GM12878 (cell line): Measurements from ENCODE around the gene AIF1. TPM values are rescaled to one million over a fixed set of nuclear protein-coding genes. Genes with fewer than 3 reads are reported as not detected.

Source experiments
- ATAC-seq: fragments of 200-7000 bp; cut with Tn5 transposase; 3 replicates; pipeline ENCODE4 v1.9.1; 2020; ENCODE audit warnings: mild to moderate bottlenecking, moderate library complexity
- BruUV-seq: library from RNA; stranded (reverse); fragments of 400-500 nt; replicated peaks from 2 replicates; lab custom pipeline; 2021; lab: Mats Ljungman, UMichigan
- CTCF ChIA-PET: fragments of 300-600 bp; sonication (Branson Sonifier 250); formaldehyde crosslinking; extraction: SDS; loops from one replicate; lab custom pipeline; 2021; ENCODE audit warnings: inconsistent platforms; lab: Yijun Ruan, JAX
- POLR2A ChIA-PET: fragments of 350-600 bp; formaldehyde crosslinking; extraction: SDS; loops from one replicate; lab custom pipeline; 2021; ENCODE audit warnings: inconsistent platforms; lab: Charles Lee
- RAD21 ChIA-PET: fragments of 300-600 bp; sonication (Branson Sonifier 250); formaldehyde crosslinking; loops from one replicate; lab custom pipeline; 2023; ENCODE audit warnings: antibody characterized with exemption; ENCODE audit not compliant: unreplicated experiment; lab: Charles Lee
- SMC1A ChIA-PET: fragments of 300-600 bp; sonication (Branson Sonifier 250); formaldehyde crosslinking; loops from one replicate; lab custom pipeline; 2023; ENCODE audit not compliant: unreplicated experiment, uncharacterized antibody; lab: Charles Lee
- DNase-seq: peaks from one replicate; pipeline ENCODE4 v3.0.0-alpha.2; 2011; ENCODE audit warnings: low read depth, low spot score
- FAIRE-seq: peaks from 3 replicates; lab custom pipeline; 2011; peaks lifted over from hg19 to GRCh38; lab: Jason Lieb, UNC
- H2AFZ ChIP-seq: 2 replicates; pipeline ENCODE4 v1.6.0; 2011; ENCODE audit warnings: low read depth, low read length, control low read depth; ENCODE audit not compliant: control insufficient read depth
- H3K27ac ChIP-seq: 2 replicates; pipeline ENCODE4 v1.5.1; 2011; ENCODE audit warnings: control low read depth; ENCODE audit not compliant: control insufficient read depth, insufficient read depth
- H3K27me3 ChIP-seq, 2 experiments: replicated peaks in 1 of 2; 2 replicates each; pipeline versions ENCODE4 v1.6.0 to v1.6.1; 2011; ENCODE audit warnings: low read length in 1 of 2; ENCODE audit not compliant: control insufficient read depth in 2 of 2, insufficient read depth in 2 of 2
- H3K36me3 ChIP-seq, 2 experiments: 2 replicates each; pipeline ENCODE4 v1.5.1; 2011; ENCODE audit warnings: low read length in 1 of 2; ENCODE audit not compliant: control insufficient read depth in 2 of 2, insufficient read depth in 2 of 2
- H3K4me1 ChIP-seq: 2 replicates; pipeline ENCODE4 v1.6.1; 2011; ENCODE audit warnings: mild to moderate bottlenecking, low read length, moderate library complexity, mixed read lengths; ENCODE audit not compliant: control insufficient read depth, insufficient read depth
- H3K4me2 ChIP-seq: 2 replicates; pipeline ENCODE4 v1.6.0; 2011; ENCODE audit warnings: control low read depth; ENCODE audit not compliant: control insufficient read depth, insufficient read depth
- H3K4me3 ChIP-seq: fragments of 200-600 bp; sonication (generic); 2 replicates; pipeline ENCODE4 v1.5.1; 2016
- H3K79me2 ChIP-seq: 2 replicates; pipeline ENCODE4 v1.6.0; 2011; ENCODE audit warnings: low read length; ENCODE audit not compliant: control insufficient read depth, insufficient read depth
- H3K9ac ChIP-seq: 2 replicates; pipeline ENCODE4 v1.8.0; 2011; ENCODE audit warnings: low read length, control low read depth, mixed read lengths; ENCODE audit not compliant: control insufficient read depth, insufficient read depth
- H3K9me3 ChIP-seq: replicated peaks from 3 replicates; pipeline ENCODE4 v1.5.1; 2011; ENCODE audit warnings: mild to moderate bottlenecking, low read length; ENCODE audit not compliant: control insufficient read depth, insufficient read depth
- H4K20me1 ChIP-seq: 2 replicates; pipeline ENCODE4 v1.6.0; 2011; ENCODE audit not compliant: control insufficient read depth, insufficient read depth
- BHLHE40 ChIP-seq, 2 experiments: fragments of 450-650 bp in 1 of 2; IDR thresholded peaks; 2 replicates each; pipeline ENCODE4 v1.6.1; 2011 to 2017; ENCODE audit warnings: low read depth in 2 of 2, borderline replicate concordance in 1 of 2, improper control_type of control experiment in 1 of 2, low read length in 1 of 2, mild to moderate bottlenecking in 1 of 2
- CBFB ChIP-seq: IDR thresholded peaks from 2 replicates; pipeline ENCODE4 v1.6.1; 2016; ENCODE audit warnings: antibody characterized with exemption, low read depth
- PML ChIP-seq: IDR thresholded peaks from 2 replicates; pipeline ENCODE4 v1.6.1; 2012; ENCODE audit warnings: low read length, inconsistent platforms
- POLR2A ChIP-seq: IDR thresholded peaks from 2 replicates; pipeline ENCODE4 v1.6.1; 2011; ENCODE audit warnings: low read depth, mild to moderate bottlenecking, low read length
- POLR2AphosphoS5 ChIP-seq: IDR thresholded peaks from 2 replicates; pipeline ENCODE4 v1.6.1; 2011; ENCODE audit warnings: mild to moderate bottlenecking, low read length, inconsistent platforms
- RAD51 ChIP-seq: fragments of 450-650 bp; IDR thresholded peaks from 2 replicates; pipeline ENCODE4 v1.6.1; 2016; ENCODE audit warnings: moderate library complexity, mild to moderate bottlenecking, inconsistent platforms
- SMAD5 ChIP-seq: IDR thresholded peaks from 2 replicates; pipeline ENCODE4 v1.6.1; 2016; ENCODE audit warnings: antibody characterized with exemption, low read depth
- SREBF2 ChIP-seq: IDR thresholded peaks from 2 replicates; pipeline ENCODE4 v1.6.1; 2012; ENCODE audit warnings: mild to moderate bottlenecking, low read length
- ZNF217 ChIP-seq: fragments of 450-650 bp; IDR thresholded peaks from 2 replicates; pipeline ENCODE4 v1.6.1; 2017; ENCODE audit warnings: antibody characterized with exemption, mild to moderate bottlenecking
- ZNF274 ChIP-seq: IDR thresholded peaks from one replicate; pipeline ENCODE4 v1.8.0; 2011; ENCODE audit not compliant: insufficient read length, insufficient read depth
- WGBS: methylation state at CpG from one replicate; pipeline ENCODE4 v1.1.6; 2016; ENCODE audit warnings: low lambda C conversion rate; ENCODE audit not compliant: insufficient replicate concordance, insufficient coverage; ENCODE audit errors: missing lambda C conversion rate; 5-methylcytosine and 5-hydroxymethylcytosine counted together
- in situ Hi-C: fragments of 300-500 bp; cut with MboI; formaldehyde crosslinking; loops from 9 replicates; pipeline ENCODE4 v1.14.3; 2018; ENCODE audit warnings: mixed read lengths
- intact Hi-C: fragments of 100-400 bp; cut with micrococcal nuclease; formaldehyde crosslinking; loops from one replicate; pipeline ENCODE4 v1.14.2; 2022; ENCODE audit not compliant: unreplicated experiment
- polyA plus RNA-seq, 11 experiments: library from polyadenylated mRNA; depleted of rRNA in 4 of 11; unstranded in 6 of 11; stranded (reverse) in 5 of 11; fragments of >200 nt; fragmentation: Nextera tagmentation in 4 of 11; fragmentation: Illumina TruSeq in 1 of 11; extraction: Ambion mirVana in 4 of 11; extraction: Trizol in 1 of 11; gene quantifications; 1 replicate in 1 of 11; 2 replicates in 10 of 11; pipeline versions ENCODE4 v1.2.1 to v1.2.3, GENCODE V29; 2011 to 2016; ENCODE audit warnings: inconsistent platforms in 2 of 11, missing spikeins in 2 of 11, low read depth in 1 of 11
- total RNA-seq, 4 experiments: library from RNA; depleted of rRNA in 3 of 4; stranded (reverse); fragments of >200 nt in 3 of 4; fragmentation: Illumina TruSeq in 1 of 4; extraction: Trizol in 1 of 4; gene quantifications; 2 replicates each; pipeline versions ENCODE4 v1.2.1 to v1.2.3, GENCODE V29; 2013 to 2021

The AIF1 gene
- total and polyA plus RNA-seq, 10 of the 15 experiments (the other 5 are each of a cell fraction or from before 2014, with no cell fraction given): 1.9 to 256 (median 134) TPM

DNA sequence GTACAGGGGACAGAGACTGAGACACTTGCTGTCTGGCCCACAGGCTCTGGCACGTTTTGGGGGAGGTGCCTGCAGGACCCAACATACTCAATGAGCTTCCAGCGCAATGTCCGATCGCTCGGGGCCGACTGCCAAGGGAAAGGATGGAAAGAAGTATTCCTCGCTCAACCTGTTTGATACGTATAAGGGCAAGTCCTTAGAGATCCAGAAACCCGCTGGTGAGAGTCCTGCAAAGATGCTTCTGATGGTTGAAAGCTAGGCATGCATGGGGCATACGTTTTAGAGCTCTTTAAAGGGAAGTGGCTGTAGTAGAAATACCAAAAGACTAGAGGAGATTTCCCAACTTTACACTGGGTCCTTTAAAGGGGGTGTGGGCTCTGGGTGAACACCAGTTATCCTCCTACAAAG lies 7.7 kb downstream of the AIF1 start:
- ChIA-PET SMC1A (interaction anchor here (0.7 to 2.9 kb wide), 14 partner anchors 10 to 240 kb away, joined by 3 to 15 read pairs (median 3); partner anchors contain the start of genes BAG6, C6orf47, GPANK1 and NEU1), RAD21 (interaction anchor here (0.7 to 2.6 kb wide), 6 partner anchors 29 to 147 kb away, joined by 3 to 11 read pairs (median 4); partner anchors contain the start of genes ATP6V1G2, BAG6, NFKBIL1 and TNF), POLR2A (interaction anchor here (0.6 to 5.2 kb wide), 10 partner anchors 16 to 183 kb away, joined by 3 to 58 read pairs (median 3); partner anchors contain the start of genes ABHD16A, APOM, BAG6 and C6orf47), CTCF (interaction anchor here (0.9 to 3.0 kb wide), 14 partner anchors 10 to 210 kb away, joined by 3 to 17 read pairs (median 4); partner anchors contain the start of genes ABHD16A, ATP6V1G2, BAG6 and LST1)
- DNase-seq (no peak), FAIRE-seq (no peak), ATAC-seq (no peak)
- Histone ChIP-seq H3K79me2 (peaks cover 39% of the 10 kb centered on the region), H2AFZ (no peak overlapping the region), H3K4me1 (peaks cover 2% of the 10 kb centered on the region), H3K9ac (peak overlapping the region; percentile 99; the same call in 1 of the 2 replicates), H3K4me3 (peak overlapping the region; percentile 86; the same call in 1 of the 2 replicates), H3K9me3 (no peaks in the 10 kb centered on the region), H3K4me2 (peak overlapping the region; percentile 74), H3K36me3 (peaks cover 31 to 39% of the 10 kb centered on the region in 2 experiments), H3K27ac (no peak overlapping the region), H4K20me1 (peaks cover 4% of the 10 kb centered on the region; the same call in 1 of the 2 replicates), H3K27me3 (no peaks in the 10 kb centered on the region)
- no TSS peak for BruUV-seq
- TF ChIP-seq POLR2AphosphoS5 (0 out of 2 replicates have a peak, but pooled peaks have one; percentile 24), ZNF274 (no peak), BHLHE40 (IDR thresholded peaks at IDR 0.05; ENCODE audit: borderline replicate concordance in 1 of 2, low read depth in 2 of 2, low read length in 1 of 2) (peak; percentile 19 to 57; a peak in 2 of 4 replicates), SMAD5 (peak; percentile 52; the same call in 1 of the 2 replicates), POLR2A (0 out of 2 replicates have a peak, but pooled peaks have one; percentile 15), CBFB (no peak), RAD51 (no peak), ZNF217 (no peak), PML (no peak), SREBF2 (no peak)
- intact Hi-C loops (no loop called here), in situ Hi-C loops (no loop called here)
- 86% methylated on average over 10 of the region's 10 CpGs for WGBS
